DOHH2 (cell line): Measurements from ENCODE around the gene NCAPD2.
"Not testable (repeated sequence)": the region's sequence is repeated elsewhere in the genome, so short reads cannot be mapped to it uniquely, and the experiment has no call there.

ENCODE experiments used
- H3F3A ChIP-seq: fragments of 200-600 bp; sonication (generic), shearing (Covaris generic); 2 replicates; pipeline ENCODE4 v1.6.0; 2016; ENCODE audit warnings: antibody characterized with exemption, mild to moderate bottlenecking; ENCODE audit not compliant: control insufficient read depth, insufficient read depth
- H3K27ac ChIP-seq: fragments of 200-600 bp; sonication (generic); 2 replicates; pipeline ENCODE4 v1.5.1; 2014; ENCODE audit warnings: low read depth, mild to moderate bottlenecking, low read length, moderate library complexity
- H3K27me3 ChIP-seq: fragments of 200-600 bp; sonication (generic); 2 replicates; pipeline ENCODE4 v1.6.1; 2014; ENCODE audit warnings: mild to moderate bottlenecking, low read length, mixed read lengths; ENCODE audit not compliant: control insufficient read depth
- H3K36me3 ChIP-seq: fragments of 200-600 bp; sonication (generic); 2 replicates; pipeline ENCODE4 v1.6.1; 2014; ENCODE audit warnings: mild to moderate bottlenecking, low read length, moderate library complexity, mixed read lengths; ENCODE audit not compliant: control insufficient read depth
- H3K4me1 ChIP-seq: fragments of 200-600 bp; sonication (generic); 2 replicates; pipeline ENCODE4 v1.6.1; 2014; ENCODE audit warnings: mild to moderate bottlenecking, low read length, mixed read lengths; ENCODE audit not compliant: control insufficient read depth
- H3K4me2 ChIP-seq: fragments of 200-600 bp; sonication (generic); 2 replicates; pipeline ENCODE4 v1.6.0; 2014; ENCODE audit warnings: mild to moderate bottlenecking, low read length, moderate library complexity
- H3K4me3 ChIP-seq: fragments of 200-600 bp; sonication (generic); 2 replicates; pipeline ENCODE4 v1.5.1; 2014; ENCODE audit warnings: mild to moderate bottlenecking, low read length, mixed read lengths
- H3K79me2 ChIP-seq: fragments of 200-600 bp; sonication (generic); 2 replicates; pipeline ENCODE4 v1.6.1; 2014; ENCODE audit warnings: mild to moderate bottlenecking, low read length, mixed read lengths; ENCODE audit not compliant: control insufficient read depth
- H3K9me2 ChIP-seq: fragments of 200-600 bp; sonication (generic); replicated peaks from 2 replicates; pipeline ENCODE4 v1.6.1; 2014; ENCODE audit warnings: mild to moderate bottlenecking, low read length, mixed read lengths; ENCODE audit not compliant: control insufficient read depth
- H3K9me3 ChIP-seq: fragments of 200-600 bp; sonication (generic); 2 replicates; pipeline ENCODE4 v1.6.1; 2014; ENCODE audit warnings: antibody characterized with exemption, low read length, mixed read lengths; ENCODE audit not compliant: control insufficient read depth, insufficient read depth
- H4K20me1 ChIP-seq: fragments of 200-600 bp; sonication (generic); 2 replicates; pipeline ENCODE4 v1.6.0; 2014; ENCODE audit warnings: low read depth, mild to moderate bottlenecking, antibody characterized with exemption, low read length, moderate library complexity; ENCODE audit not compliant: control insufficient read depth, insufficient read depth
- EZH2phosphoT487 ChIP-seq: fragments of 200-600 bp; sonication (generic); IDR thresholded peaks from 2 replicates; pipeline ENCODE4 v1.6.1; 2017; ENCODE audit warnings: borderline replicate concordance, mild to moderate bottlenecking, antibody characterized with exemption, low read length, moderate library complexity, mixed read lengths
- TF ChIP-seq, protein P1 (sequence below): fragments of 200-600 bp; sonication (generic); IDR thresholded peaks from one replicate; pipeline ENCODE4 v1.5.1; 2014; ENCODE audit warnings: antibody characterized with exemption, mild to moderate bottlenecking, low read depth, low read length; ENCODE audit not compliant: poor library complexity, severe bottlenecking

The NCAPD2 gene

GRCh38 chr12:6466184-6466573 is 27.7 kb upstream of the NCAPD2 start:
- H4K20me1 ChIP-seq, result no peaks in the 10 kb centered on the region
- H3K9me3 ChIP-seq, result no peaks in the 10 kb centered on the region
- peaks cover 85% of the 10 kb centered on the region for H3K36me3 ChIP-seq
- no peak overlapping the region for H3K4me3 ChIP-seq
- H3K27me3 ChIP-seq, result peaks cover under 1% of the 10 kb centered on the region; the same call in 1 of the 2 replicates
- peaks cover 16% of the 10 kb centered on the region for H3F3A ChIP-seq
- H3K9me2 ChIP-seq, result no peaks in the 10 kb centered on the region
- peak overlapping the region; percentile 17; the same call in 1 of the 2 replicates for H3K4me2 ChIP-seq
- H3K4me1 ChIP-seq, result peaks cover 76% of the 10 kb centered on the region
- H3K79me2 ChIP-seq, result peaks cover 72% of the 10 kb centered on the region
- no peak for TF ChIP-seq EZH2phosphoT487
- TF ChIP-seq, protein P1, sequence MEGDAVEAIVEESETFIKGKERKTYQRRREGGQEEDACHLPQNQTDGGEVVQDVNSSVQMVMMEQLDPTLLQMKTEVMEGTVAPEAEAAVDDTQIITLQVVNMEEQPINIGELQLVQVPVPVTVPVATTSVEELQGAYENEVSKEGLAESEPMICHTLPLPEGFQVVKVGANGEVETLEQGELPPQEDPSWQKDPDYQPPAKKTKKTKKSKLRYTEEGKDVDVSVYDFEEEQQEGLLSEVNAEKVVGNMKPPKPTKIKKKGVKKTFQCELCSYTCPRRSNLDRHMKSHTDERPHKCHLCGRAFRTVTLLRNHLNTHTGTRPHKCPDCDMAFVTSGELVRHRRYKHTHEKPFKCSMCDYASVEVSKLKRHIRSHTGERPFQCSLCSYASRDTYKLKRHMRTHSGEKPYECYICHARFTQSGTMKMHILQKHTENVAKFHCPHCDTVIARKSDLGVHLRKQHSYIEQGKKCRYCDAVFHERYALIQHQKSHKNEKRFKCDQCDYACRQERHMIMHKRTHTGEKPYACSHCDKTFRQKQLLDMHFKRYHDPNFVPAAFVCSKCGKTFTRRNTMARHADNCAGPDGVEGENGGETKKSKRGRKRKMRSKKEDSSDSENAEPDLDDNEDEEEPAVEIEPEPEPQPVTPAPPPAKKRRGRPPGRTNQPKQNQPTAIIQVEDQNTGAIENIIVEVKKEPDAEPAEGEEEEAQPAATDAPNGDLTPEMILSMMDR, result no peak
- H3K27ac ChIP-seq, result peak overlapping the region; percentile 19

DNA sequence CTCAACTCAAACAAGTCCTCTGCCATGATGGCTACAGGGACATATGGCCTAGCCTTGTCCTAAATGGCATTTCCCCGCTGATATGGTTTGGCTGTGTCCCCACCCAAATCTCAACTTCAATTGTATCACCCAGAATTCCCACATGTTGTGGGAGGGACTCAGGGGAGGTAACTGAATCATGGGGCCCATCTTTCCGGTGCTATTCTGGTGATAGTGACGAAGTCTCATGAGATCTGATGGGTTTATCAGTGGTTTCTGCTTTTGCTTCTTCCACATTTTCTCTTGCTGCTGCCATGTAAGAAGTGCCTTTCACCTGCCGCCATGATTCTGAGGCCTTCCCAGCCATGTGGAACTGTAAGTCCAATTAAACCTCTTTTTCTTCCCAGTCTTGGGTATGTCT is 27.2 kb upstream of the NCAPD2 start:
- Histone ChIP-seq H3K4me1 (peaks cover 74% of the 10 kb centered on the region), H3K79me2 (peaks cover 72% of the 10 kb centered on the region), H3K36me3 (peaks cover 79% of the 10 kb centered on the region), H3F3A (peaks cover 17% of the 10 kb centered on the region)
- H3K27me3 ChIP-seq, H4K20me1 ChIP-seq, H3K9me3 ChIP-seq, H3K9me2 ChIP-seq, H3K27ac ChIP-seq, H3K4me2 ChIP-seq, H3K4me3 ChIP-seq: not testable (repeated sequence)

GRCh38 chr12:6467571-6468282 is 26.2 kb upstream of the NCAPD2 start:
- H4K20me1 ChIP-seq, H3K27me3 ChIP-seq, H3K27ac ChIP-seq, H3K9me3 ChIP-seq, H3K9me2 ChIP-seq: not testable (repeated sequence)
- Histone ChIP-seq H3K4me2 (peak overlapping the region; percentile 78), H3K4me3 (peak overlapping the region; percentile 95), H3K79me2 (peaks cover 67% of the 10 kb centered on the region), H3K36me3 (peaks cover 69% of the 10 kb centered on the region), H3K4me1 (peaks cover 65% of the 10 kb centered on the region), H3F3A (peaks cover 13% of the 10 kb centered on the region)

DNA sequence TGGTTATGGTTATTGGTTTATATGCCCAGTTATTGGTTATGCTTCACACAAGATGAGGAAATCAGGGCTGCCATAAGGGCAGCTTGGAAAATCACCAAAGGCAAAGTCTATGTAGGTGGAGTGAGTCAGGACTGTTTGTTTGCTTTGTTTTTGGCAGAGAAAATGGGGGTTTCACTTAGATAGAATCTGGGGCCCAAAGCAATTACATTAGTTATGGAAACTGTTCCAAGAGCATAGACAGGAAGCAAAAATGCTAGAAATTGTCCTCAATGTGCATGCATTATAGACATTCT is 25.7 kb upstream of the NCAPD2 start:
- no peak for TF ChIP-seq EZH2phosphoT487
- TF ChIP-seq, protein P1, result no peak
- peaks cover 64% of the 10 kb centered on the region for H3K36me3 ChIP-seq
- H3K4me2 ChIP-seq, result peak overlapping the region; percentile 78
- no peak overlapping the region for H3K27ac ChIP-seq
- H4K20me1 ChIP-seq, result no peaks in the 10 kb centered on the region
- H3K79me2 ChIP-seq, result peaks cover 63% of the 10 kb centered on the region
- H3K9me2 ChIP-seq, result no peaks in the 10 kb centered on the region
- peaks cover 60% of the 10 kb centered on the region for H3K4me1 ChIP-seq
- H3K9me3 ChIP-seq, result no peaks in the 10 kb centered on the region
- H3K27me3 ChIP-seq, result peaks cover 3% of the 10 kb centered on the region; the same call in 1 of the 2 replicates
- peaks cover 13% of the 10 kb centered on the region for H3F3A ChIP-seq
- peak overlapping the region; percentile 95 for H3K4me3 ChIP-seq
